ENCODE results near the gene STEAP4. TPM values are rescaled to one million over a fixed set of nuclear protein-coding genes. Genes with fewer than 3 reads are reported as not detected.

STEAP4 gene
- total RNA-seq, 1 experiment from 2014 or later = 0.17 TPM

DNA sequence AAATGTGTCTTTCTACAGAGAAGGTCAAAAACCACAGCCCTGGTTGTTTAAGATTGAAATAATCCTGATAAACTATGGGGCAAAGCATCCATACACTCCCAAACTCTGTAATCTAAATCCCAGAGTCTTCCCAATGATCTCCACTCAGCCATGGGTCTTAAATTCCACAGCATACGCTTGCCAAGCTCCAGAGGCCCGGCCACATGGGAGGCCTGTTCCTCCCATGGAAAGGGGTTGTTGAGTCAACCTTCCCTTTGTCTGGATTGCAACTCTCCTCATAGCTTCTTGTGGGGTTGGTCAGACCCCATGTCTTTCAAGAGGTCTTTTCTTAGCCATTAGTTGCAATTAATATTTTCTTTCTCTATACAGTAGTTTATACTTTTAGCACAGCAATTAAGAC lies 718 bp upstream of the STEAP4 start (continued):
- TF ChIP-seq, protein P1, sequence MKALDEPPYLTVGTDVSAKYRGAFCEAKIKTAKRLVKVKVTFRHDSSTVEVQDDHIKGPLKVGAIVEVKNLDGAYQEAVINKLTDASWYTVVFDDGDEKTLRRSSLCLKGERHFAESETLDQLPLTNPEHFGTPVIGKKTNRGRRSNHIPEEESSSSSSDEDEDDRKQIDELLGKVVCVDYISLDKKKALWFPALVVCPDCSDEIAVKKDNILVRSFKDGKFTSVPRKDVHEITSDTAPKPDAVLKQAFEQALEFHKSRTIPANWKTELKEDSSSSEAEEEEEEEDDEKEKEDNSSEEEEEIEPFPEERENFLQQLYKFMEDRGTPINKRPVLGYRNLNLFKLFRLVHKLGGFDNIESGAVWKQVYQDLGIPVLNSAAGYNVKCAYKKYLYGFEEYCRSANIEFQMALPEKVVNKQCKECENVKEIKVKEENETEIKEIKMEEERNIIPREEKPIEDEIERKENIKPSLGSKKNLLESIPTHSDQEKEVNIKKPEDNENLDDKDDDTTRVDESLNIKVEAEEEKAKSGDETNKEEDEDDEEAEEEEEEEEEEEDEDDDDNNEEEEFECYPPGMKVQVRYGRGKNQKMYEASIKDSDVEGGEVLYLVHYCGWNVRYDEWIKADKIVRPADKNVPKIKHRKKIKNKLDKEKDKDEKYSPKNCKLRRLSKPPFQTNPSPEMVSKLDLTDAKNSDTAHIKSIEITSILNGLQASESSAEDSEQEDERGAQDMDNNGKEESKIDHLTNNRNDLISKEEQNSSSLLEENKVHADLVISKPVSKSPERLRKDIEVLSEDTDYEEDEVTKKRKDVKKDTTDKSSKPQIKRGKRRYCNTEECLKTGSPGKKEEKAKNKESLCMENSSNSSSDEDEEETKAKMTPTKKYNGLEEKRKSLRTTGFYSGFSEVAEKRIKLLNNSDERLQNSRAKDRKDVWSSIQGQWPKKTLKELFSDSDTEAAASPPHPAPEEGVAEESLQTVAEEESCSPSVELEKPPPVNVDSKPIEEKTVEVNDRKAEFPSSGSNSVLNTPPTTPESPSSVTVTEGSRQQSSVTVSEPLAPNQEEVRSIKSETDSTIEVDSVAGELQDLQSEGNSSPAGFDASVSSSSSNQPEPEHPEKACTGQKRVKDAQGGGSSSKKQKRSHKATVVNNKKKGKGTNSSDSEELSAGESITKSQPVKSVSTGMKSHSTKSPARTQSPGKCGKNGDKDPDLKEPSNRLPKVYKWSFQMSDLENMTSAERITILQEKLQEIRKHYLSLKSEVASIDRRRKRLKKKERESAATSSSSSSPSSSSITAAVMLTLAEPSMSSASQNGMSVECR (CRISPR knock-in tag; IDR thresholded peaks at IDR 0.05; ENCODE audit: borderline replicate concordance) = no peak
- no peak for TF ChIP-seq ZBTB21 (CRISPR knock-in tag; IDR thresholded peaks at IDR 0.05; ENCODE audit: borderline replicate concordance)
- TF ChIP-seq, protein P2, sequence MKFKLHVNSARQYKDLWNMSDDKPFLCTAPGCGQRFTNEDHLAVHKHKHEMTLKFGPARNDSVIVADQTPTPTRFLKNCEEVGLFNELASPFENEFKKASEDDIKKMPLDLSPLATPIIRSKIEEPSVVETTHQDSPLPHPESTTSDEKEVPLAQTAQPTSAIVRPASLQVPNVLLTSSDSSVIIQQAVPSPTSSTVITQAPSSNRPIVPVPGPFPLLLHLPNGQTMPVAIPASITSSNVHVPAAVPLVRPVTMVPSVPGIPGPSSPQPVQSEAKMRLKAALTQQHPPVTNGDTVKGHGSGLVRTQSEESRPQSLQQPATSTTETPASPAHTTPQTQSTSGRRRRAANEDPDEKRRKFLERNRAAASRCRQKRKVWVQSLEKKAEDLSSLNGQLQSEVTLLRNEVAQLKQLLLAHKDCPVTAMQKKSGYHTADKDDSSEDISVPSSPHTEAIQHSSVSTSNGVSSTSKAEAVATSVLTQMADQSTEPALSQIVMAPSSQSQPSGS (CRISPR knock-in tag; IDR thresholded peaks at IDR 0.05; ENCODE audit: borderline replicate concordance, low read depth) = no peak
- no peak for TF ChIP-seq RELA (CRISPR knock-in tag; IDR thresholded peaks at IDR 0.05; ENCODE audit: borderline replicate concordance)
- no peak for TF ChIP-seq FOXP1 (CRISPR knock-in tag; IDR thresholded peaks at IDR 0.05; ENCODE audit: borderline replicate concordance)

- Mint-ChIP-seq H3K4me1 (peaks cover 10% of the 10 kb centered on the region), H3K27me3 (ENCODE audit: low read depth) (peaks cover 25% of the 10 kb centered on the region), H3K9me3 (no peaks in the 10 kb centered on the region), H3K36me3 (no peaks in the 10 kb centered on the region), H3K4me3 (no peak overlapping the region), H3K27ac (no peak overlapping the region)
- no peak for TF ChIP-seq GABPB1 (CRISPR knock-in tag; IDR thresholded peaks at IDR 0.05)
- TF ChIP-seq ZNF121 (CRISPR knock-in tag; IDR thresholded peaks at IDR 0.05) = no peak
- TF ChIP-seq NFE2L1 (CRISPR knock-in tag; IDR thresholded peaks at IDR 0.05) = no peak
- TF ChIP-seq TEAD1 (CRISPR knock-in tag; IDR thresholded peaks at IDR 0.05) = no peak
- no peak for TF ChIP-seq TEAD4 (CRISPR knock-in tag; IDR thresholded peaks at IDR 0.05)
- TF ChIP-seq, protein P3, sequence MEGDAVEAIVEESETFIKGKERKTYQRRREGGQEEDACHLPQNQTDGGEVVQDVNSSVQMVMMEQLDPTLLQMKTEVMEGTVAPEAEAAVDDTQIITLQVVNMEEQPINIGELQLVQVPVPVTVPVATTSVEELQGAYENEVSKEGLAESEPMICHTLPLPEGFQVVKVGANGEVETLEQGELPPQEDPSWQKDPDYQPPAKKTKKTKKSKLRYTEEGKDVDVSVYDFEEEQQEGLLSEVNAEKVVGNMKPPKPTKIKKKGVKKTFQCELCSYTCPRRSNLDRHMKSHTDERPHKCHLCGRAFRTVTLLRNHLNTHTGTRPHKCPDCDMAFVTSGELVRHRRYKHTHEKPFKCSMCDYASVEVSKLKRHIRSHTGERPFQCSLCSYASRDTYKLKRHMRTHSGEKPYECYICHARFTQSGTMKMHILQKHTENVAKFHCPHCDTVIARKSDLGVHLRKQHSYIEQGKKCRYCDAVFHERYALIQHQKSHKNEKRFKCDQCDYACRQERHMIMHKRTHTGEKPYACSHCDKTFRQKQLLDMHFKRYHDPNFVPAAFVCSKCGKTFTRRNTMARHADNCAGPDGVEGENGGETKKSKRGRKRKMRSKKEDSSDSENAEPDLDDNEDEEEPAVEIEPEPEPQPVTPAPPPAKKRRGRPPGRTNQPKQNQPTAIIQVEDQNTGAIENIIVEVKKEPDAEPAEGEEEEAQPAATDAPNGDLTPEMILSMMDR (IDR thresholded peaks at IDR 0.05) = no peak
- TF ChIP-seq ELF4 (CRISPR knock-in tag; IDR thresholded peaks at IDR 0.05; ENCODE audit: low read depth) = no peak
- CTCF ChIA-PET = no interaction called here
- ATAC-seq (no peak), DNase-seq (ENCODE audit: low spot score) (no peak)
- POLR2A ChIA-PET = interaction anchor here (0.6 kb wide), 1 partner anchor 417 kb away, joined by 3 read pairs; no protein-coding TSS in a partner anchor
Measured at GRCh38 chr7:88305044-88305443, 1.6 kb downstream of the STEAP4 start.

- CTCF ChIA-PET = no interaction called here
- H3K4me3 Mint-ChIP-seq = no peak overlapping the region
Measured at GRCh38 chr7:88302486-88302885, 4.2 kb downstream of the STEAP4 start.

More at GRCh38 chr7:88302486-88302885, 4.2 kb downstream of the STEAP4 start:
- Mint-ChIP-seq H3K4me1 (peaks cover 12% of the 10 kb centered on the region), H3K27me3 (ENCODE audit: low read depth) (peaks cover 22% of the 10 kb centered on the region), H3K9me3 (no peaks in the 10 kb centered on the region), H3K36me3 (no peaks in the 10 kb centered on the region), H3K27ac (no peak overlapping the region)
- no peak for ATAC-seq
- DNase-seq (ENCODE audit: low spot score) = no peak
- POLR2A ChIA-PET = no interaction called here
- TF ChIP-seq, protein P4, sequence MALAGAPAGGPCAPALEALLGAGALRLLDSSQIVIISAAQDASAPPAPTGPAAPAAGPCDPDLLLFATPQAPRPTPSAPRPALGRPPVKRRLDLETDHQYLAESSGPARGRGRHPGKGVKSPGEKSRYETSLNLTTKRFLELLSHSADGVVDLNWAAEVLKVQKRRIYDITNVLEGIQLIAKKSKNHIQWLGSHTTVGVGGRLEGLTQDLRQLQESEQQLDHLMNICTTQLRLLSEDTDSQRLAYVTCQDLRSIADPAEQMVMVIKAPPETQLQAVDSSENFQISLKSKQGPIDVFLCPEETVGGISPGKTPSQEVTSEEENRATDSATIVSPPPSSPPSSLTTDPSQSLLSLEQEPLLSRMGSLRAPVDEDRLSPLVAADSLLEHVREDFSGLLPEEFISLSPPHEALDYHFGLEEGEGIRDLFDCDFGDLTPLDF (CRISPR knock-in tag; IDR thresholded peaks at IDR 0.05) = no peak
- TF ChIP-seq FOXP4 (CRISPR knock-in tag; IDR thresholded peaks at IDR 0.05) (no peak), TEAD1 (CRISPR knock-in tag; IDR thresholded peaks at IDR 0.05) (no peak), JAZF1 (CRISPR knock-in tag; IDR thresholded peaks at IDR 0.05) (no peak), NR1H2 (CRISPR knock-in tag; IDR thresholded peaks at IDR 0.05) (no peak), RORB (CRISPR knock-in tag; IDR thresholded peaks at IDR 0.05) (no peak), NR2C2 (CRISPR knock-in tag; IDR thresholded peaks at IDR 0.05) (no peak)
- TF ChIP-seq, protein P5, sequence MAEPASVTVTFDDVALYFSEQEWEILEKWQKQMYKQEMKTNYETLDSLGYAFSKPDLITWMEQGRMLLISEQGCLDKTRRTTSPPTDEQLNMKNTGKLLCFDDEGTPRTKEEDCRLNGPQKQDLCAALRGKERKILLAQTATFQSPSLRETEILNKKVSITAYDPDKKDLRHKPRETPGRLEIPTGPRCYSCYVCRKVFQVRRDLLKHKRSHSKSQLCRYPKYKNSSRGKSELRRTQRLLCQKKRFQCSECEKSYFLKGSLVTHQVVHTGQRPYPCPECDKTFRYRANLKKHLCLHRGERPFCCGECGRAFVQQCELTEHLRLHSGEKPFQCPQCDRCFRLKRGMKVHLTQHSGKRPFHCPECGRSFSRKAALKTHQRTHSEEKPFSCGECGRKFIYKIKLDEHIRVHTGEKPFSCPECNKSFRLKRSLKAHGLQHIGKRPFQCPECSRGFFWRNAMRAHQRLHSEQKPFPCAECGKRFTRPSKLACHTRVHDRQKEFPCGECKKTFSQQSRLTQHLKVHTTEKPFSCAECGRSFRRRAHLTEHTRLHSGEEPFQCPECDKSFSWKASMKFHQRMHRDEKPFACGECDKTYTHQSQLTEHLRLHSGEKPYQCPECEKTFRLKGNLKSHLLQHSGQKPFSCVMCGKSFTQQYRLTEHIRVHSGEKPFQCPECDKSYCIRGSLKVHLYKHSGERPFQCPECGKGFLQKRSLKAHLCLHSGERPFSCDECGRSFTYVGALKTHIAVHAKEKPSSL (CRISPR knock-in tag; conservative IDR thresholded peaks at IDR 0.05) = no peak
- TF ChIP-seq, protein P6, sequence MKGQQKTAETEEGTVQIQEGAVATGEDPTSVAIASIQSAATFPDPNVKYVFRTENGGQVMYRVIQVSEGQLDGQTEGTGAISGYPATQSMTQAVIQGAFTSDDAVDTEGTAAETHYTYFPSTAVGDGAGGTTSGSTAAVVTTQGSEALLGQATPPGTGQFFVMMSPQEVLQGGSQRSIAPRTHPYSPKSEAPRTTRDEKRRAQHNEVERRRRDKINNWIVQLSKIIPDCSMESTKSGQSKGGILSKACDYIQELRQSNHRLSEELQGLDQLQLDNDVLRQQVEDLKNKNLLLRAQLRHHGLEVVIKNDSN (CRISPR knock-in tag; IDR thresholded peaks at IDR 0.05) = no peak
